SK-N-SH (cell line): Measurements from ENCODE around the gene OCSTAMP. TPM values are rescaled to one million over a fixed set of nuclear protein-coding genes. Genes with fewer than 3 reads are reported as not detected.

Source experiments
- CTCF ChIA-PET: fragments of 300-600, 350-600 bp; formaldehyde crosslinking; extraction: SDS; loops from one replicate; lab custom pipeline; 2021; lab: Yijun Ruan, JAX
- POLR2A ChIA-PET: fragments of 350-600 bp; sonication (Branson Sonifier 250); formaldehyde crosslinking; extraction: SDS; loops from one replicate; lab custom pipeline; 2020; ENCODE audit warnings: antibody characterized with exemption, inconsistent platforms; lab: Yijun Ruan, JAX
- DNase-seq: peaks from one replicate; pipeline ENCODE4 v3.0.0; 2012
- H2AFZ ChIP-seq: fragments of 200-600 bp; sonication (generic); 2 replicates; pipeline ENCODE4 v1.8.1; 2016; ENCODE audit warnings: antibody characterized with exemption, mild to moderate bottlenecking, low read depth
- H3F3A ChIP-seq: fragments of 200-600 bp; sonication (generic); replicated peaks from 2 replicates; pipeline ENCODE3; 2016; ENCODE audit warnings: antibody characterized with exemption, mild to moderate bottlenecking; ENCODE audit not compliant: insufficient read depth
- H3K27ac ChIP-seq, 2 experiments: fragments of 200-500 bp in 1 of 2; fragments of 200-600 bp in 1 of 2; sonication (Bioruptor generic) in 1 of 2; sonication (generic), shearing (Covaris generic) in 1 of 2; 2 replicates each; pipeline versions ENCODE4 v1.5.1 to v1.6.1; 2014 to 2016; ENCODE audit warnings: low read depth in 2 of 2, inconsistent platforms in 1 of 2, low read length in 1 of 2, mild to moderate bottlenecking in 1 of 2, mixed read lengths in 1 of 2
- H3K27me3 ChIP-seq: fragments of 200-600 bp; sonication (generic), shearing (Covaris generic); 2 replicates; pipeline ENCODE4 v1.6.1; 2016; ENCODE audit warnings: mixed run types; ENCODE audit not compliant: insufficient read depth
- H3K36me3 ChIP-seq, 2 experiments: fragments of 200-500 bp in 1 of 2; fragments of 200-600 bp in 1 of 2; sonication (Bioruptor generic) in 1 of 2; sonication (generic) in 1 of 2; replicated peaks in 1 of 2; 2 replicates each; pipeline versions ENCODE3 to v1.5.1; 2014 to 2016; ENCODE audit warnings: low read length in 1 of 2, mild to moderate bottlenecking in 1 of 2; ENCODE audit not compliant: insufficient read depth in 2 of 2, control insufficient read depth in 1 of 2
- H3K4me1 ChIP-seq, 2 experiments: fragments of 200-500 bp in 1 of 2; fragments of 200-600 bp in 1 of 2; sonication (Bioruptor generic) in 1 of 2; sonication (generic), shearing (Covaris generic) in 1 of 2; 2 replicates each; pipeline versions ENCODE4 v1.5.1 to v1.6.1; 2014 to 2016; ENCODE audit warnings: low read depth in 1 of 2, low read length in 1 of 2, mixed run types in 1 of 2; ENCODE audit not compliant: insufficient read depth in 2 of 2, control insufficient read depth in 1 of 2
- H3K4me2 ChIP-seq: fragments of 200-600 bp; sonication (generic), shearing (Covaris generic); 2 replicates; pipeline ENCODE4 v1.6.1; 2017; ENCODE audit warnings: mixed run types
- H3K4me3 ChIP-seq, 2 experiments: fragments of 200-500 bp in 1 of 2; fragments of 200-600 bp in 1 of 2; sonication (Bioruptor generic) in 1 of 2; sonication (generic), shearing (Covaris generic) in 1 of 2; 2 replicates each; pipeline versions ENCODE4 v1.5.1 to v1.8.1; 2014 to 2016; ENCODE audit warnings: low read depth in 2 of 2, inconsistent platforms in 1 of 2, low read length in 1 of 2, mild to moderate bottlenecking in 1 of 2, mixed read lengths in 1 of 2, moderate library complexity in 1 of 2
- H3K79me2 ChIP-seq: fragments of 200-600 bp; sonication (generic); 2 replicates; pipeline ENCODE4 v1.8.1; 2017; ENCODE audit warnings: mild to moderate bottlenecking; ENCODE audit not compliant: insufficient read depth
- H3K9ac ChIP-seq: fragments of 200-600 bp; sonication (generic); 2 replicates; pipeline ENCODE4 v1.6.1; 2017; ENCODE audit warnings: mixed run types
- H3K9me2 ChIP-seq: fragments of 200-600 bp; sonication (generic); 2 replicates; pipeline ENCODE4 v1.6.1; 2017; ENCODE audit warnings: mixed run types
- H3K9me3 ChIP-seq: fragments of 200-600 bp; sonication (generic); 2 replicates; pipeline ENCODE4 v1.6.1; 2017; ENCODE audit warnings: mixed run types, mild to moderate bottlenecking, moderate library complexity
- H4K20me1 ChIP-seq: fragments of 200-600 bp; sonication (generic); 2 replicates; pipeline ENCODE4 v1.6.1; 2017; ENCODE audit warnings: mild to moderate bottlenecking, mixed run types; ENCODE audit not compliant: insufficient read depth
- CHD2 ChIP-seq: fragments of 150-350 bp; IDR thresholded peaks from 2 replicates; pipeline ENCODE4 v1.6.1; 2018; ENCODE audit warnings: low read length; ENCODE audit not compliant: partially characterized antibody
- FOSL2 ChIP-seq: IDR thresholded peaks from 2 replicates; pipeline ENCODE4 v1.4.0; 2012; ENCODE audit warnings: low read depth, mild to moderate bottlenecking, moderate library complexity, borderline replicate concordance
- FOXM1 ChIP-seq: IDR thresholded peaks from 2 replicates; pipeline ENCODE4 v1.4.0; 2012; ENCODE audit warnings: low read depth, mild to moderate bottlenecking
- GABPA ChIP-seq: IDR thresholded peaks from 2 replicates; pipeline ENCODE4 v1.4.0; 2012; ENCODE audit warnings: low read depth, mild to moderate bottlenecking
- GATA2 ChIP-seq: sonication (generic); formaldehyde crosslinking; IDR thresholded peaks from 2 replicates; pipeline ENCODE4 v1.5.0; 2020; ENCODE audit warnings: mild to moderate bottlenecking, missing genetic modification reagents
- IRF3 ChIP-seq: fragments of 150-350 bp; IDR thresholded peaks from 2 replicates; pipeline ENCODE4 v1.6.1; 2016; ENCODE audit warnings: mild to moderate bottlenecking, low read depth, low read length
- MAX ChIP-seq: IDR thresholded peaks from 2 replicates; pipeline ENCODE4 v1.4.0; 2012; ENCODE audit warnings: low read depth
- MEF2A ChIP-seq: IDR thresholded peaks from 2 replicates; pipeline ENCODE4 v1.4.0; 2012; ENCODE audit warnings: low read depth, borderline replicate concordance
- NFIC ChIP-seq: IDR thresholded peaks from 2 replicates; pipeline ENCODE4 v1.4.0; 2012; ENCODE audit warnings: borderline replicate concordance
- NRF1 ChIP-seq: IDR thresholded peaks from 2 replicates; pipeline ENCODE4 v1.6.1; 2012; ENCODE audit warnings: low read depth, mild to moderate bottlenecking, low read length
- POLR2AphosphoS5 ChIP-seq: IDR thresholded peaks from 2 replicates; pipeline ENCODE4 v1.6.1; 2012; ENCODE audit warnings: low read depth, low read length
- RFX5 ChIP-seq: IDR thresholded peaks from 2 replicates; pipeline ENCODE4 v1.6.1; 2012; ENCODE audit warnings: mild to moderate bottlenecking, improper control_type of control experiment, low read length
- RXRA ChIP-seq: IDR thresholded peaks from 2 replicates; pipeline ENCODE4 v1.4.0; 2012; ENCODE audit warnings: low read depth, mild to moderate bottlenecking, borderline replicate concordance
- SIN3A ChIP-seq: IDR thresholded peaks from 2 replicates; pipeline ENCODE4 v1.6.1; 2012; ENCODE audit warnings: low read depth, mild to moderate bottlenecking, low read length, moderate library complexity, borderline replicate concordance
- TEAD4 ChIP-seq: IDR thresholded peaks from 2 replicates; pipeline ENCODE4 v1.4.0; 2012; ENCODE audit warnings: mild to moderate bottlenecking, borderline replicate concordance; ENCODE audit not compliant: insufficient read depth
- USF1 ChIP-seq: IDR thresholded peaks from 2 replicates; pipeline ENCODE4 v1.4.0; 2012; ENCODE audit warnings: low read depth, borderline replicate concordance
- USF2 ChIP-seq: fragments of 150-350 bp; IDR thresholded peaks from 2 replicates; pipeline ENCODE4 v1.6.1; 2017; ENCODE audit warnings: antibody characterized with exemption, low read length, low read depth, borderline replicate concordance
- WGBS: methylation state at CpG from one replicate; pipeline ENCODE4 v1.1.6; 2017; ENCODE audit warnings: low lambda C conversion rate; 5-methylcytosine and 5-hydroxymethylcytosine counted together
- polyA plus RNA-seq, 3 experiments: library from polyadenylated mRNA; depleted of rRNA; stranded (reverse); fragments of >200 nt; gene quantifications; 2 replicates each; pipeline ENCODE4 v1.2.3, GENCODE V29; 2012

OCSTAMP gene
- polyA plus RNA-seq, 1 of the 3 experiments (the other 2 are of a cell fraction): not detected

- peaks cover 0 to 15% of the 10 kb centered on the region in 2 experiments; a peak in 1 of 4 replicates for H3K4me1 ChIP-seq
- no peak overlapping the region for H2AFZ ChIP-seq
- no peak overlapping the region for H3K27ac ChIP-seq
- 68% methylated on average over 8 of the region's 9 CpGs for whole genome bisulfite sequencing
- no peaks in the 10 kb centered on the region for H3K9me2 ChIP-seq
- POLR2A ChIA-PET: no interaction called here
- no peak for DNase-seq
- H4K20me1 ChIP-seq: no peaks in the 10 kb centered on the region
- no peaks in the 10 kb centered on the region for H3K79me2 ChIP-seq
- H3K27me3 ChIP-seq: no peaks in the 10 kb centered on the region
- no peak overlapping the region for H3K4me3 ChIP-seq
- no peak for TF ChIP-seq RXRA
- TF ChIP-seq FOSL2: no peak
- TF ChIP-seq POLR2AphosphoS5: no peak
- no peak for TF ChIP-seq USF2
- TF ChIP-seq NFIC: no peak
- TF ChIP-seq FOXM1: no peak
- TF ChIP-seq TEAD4: no peak
- TF ChIP-seq SIN3A: no peak
- TF ChIP-seq IRF3: no peak
- TF ChIP-seq CHD2: no peak
- TF ChIP-seq MAX: no peak
- TF ChIP-seq RFX5: no peak
- no peak for TF ChIP-seq GABPA
- no peak for TF ChIP-seq MEF2A
- TF ChIP-seq NRF1: no peak
- TF ChIP-seq GATA2 (CRISPR knock-in tag): no peak
- TF ChIP-seq USF1: no peak
- no peak overlapping the region for H3K4me2 ChIP-seq
- H3K9me3 ChIP-seq: no peaks in the 10 kb centered on the region
- no peaks in the 10 kb centered on the region for H3F3A ChIP-seq
- H3K36me3 ChIP-seq: no peaks in the 10 kb centered on the region
- no peak overlapping the region for H3K9ac ChIP-seq
- CTCF ChIA-PET: interaction anchor here (1.5 to 2.2 kb wide), 2 partner anchors 10 to 14 kb away, joined by 4 to 11 read pairs; no protein-coding TSS in a partner anchor
Observed at GRCh38 chr20:46575937-46576461, 25.5 kb upstream of the OCSTAMP start.
